GM12865 (cell line): Measurements from ENCODE around the gene ZSWIM2.
"Not testable (repeated sequence)": the region's sequence is repeated elsewhere in the genome, so short reads cannot be mapped to it uniquely, and the experiment has no call there.

Source experiments
- DNase-seq: peaks from one replicate; pipeline ENCODE4 v3.0.0; 2010; ENCODE audit warnings: low read depth
- H3K4me3 ChIP-seq: 2 replicates; pipeline ENCODE4 v1.5.1; 2011; ENCODE audit warnings: mild to moderate bottlenecking, low read depth, low read length, control low read depth
- TF ChIP-seq, protein P1 (sequence below): IDR thresholded peaks from 2 replicates; pipeline ENCODE4 v1.5.1; 2011; ENCODE audit warnings: low read length, control low read depth, low read depth, inconsistent platforms; ENCODE audit not compliant: insufficient read depth; ENCODE audit errors: missing control alignments

Gene ZSWIM2

DNA sequence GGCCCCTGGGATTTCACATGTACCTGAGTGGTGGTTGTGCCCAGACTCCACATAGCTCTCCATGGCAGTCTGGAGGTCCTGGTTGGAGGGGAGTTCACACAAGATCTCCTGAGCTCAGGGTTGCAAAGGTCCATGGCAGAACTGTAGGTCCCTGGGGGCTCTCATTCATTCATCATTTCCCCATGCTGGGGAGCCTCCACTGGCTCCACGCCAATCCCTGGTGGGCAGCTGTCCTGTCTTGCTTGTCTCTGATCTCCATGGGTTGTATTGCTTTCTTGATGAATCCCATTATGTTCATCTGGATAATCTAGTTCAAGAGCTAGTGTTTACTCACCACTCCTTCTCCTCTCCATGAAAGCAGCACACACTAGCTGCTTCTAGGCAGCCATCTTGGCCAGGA is 42.4 kb downstream of the ZSWIM2 start:
- H3K4me3 ChIP-seq: no peak overlapping the region
- TF ChIP-seq, protein P1, sequence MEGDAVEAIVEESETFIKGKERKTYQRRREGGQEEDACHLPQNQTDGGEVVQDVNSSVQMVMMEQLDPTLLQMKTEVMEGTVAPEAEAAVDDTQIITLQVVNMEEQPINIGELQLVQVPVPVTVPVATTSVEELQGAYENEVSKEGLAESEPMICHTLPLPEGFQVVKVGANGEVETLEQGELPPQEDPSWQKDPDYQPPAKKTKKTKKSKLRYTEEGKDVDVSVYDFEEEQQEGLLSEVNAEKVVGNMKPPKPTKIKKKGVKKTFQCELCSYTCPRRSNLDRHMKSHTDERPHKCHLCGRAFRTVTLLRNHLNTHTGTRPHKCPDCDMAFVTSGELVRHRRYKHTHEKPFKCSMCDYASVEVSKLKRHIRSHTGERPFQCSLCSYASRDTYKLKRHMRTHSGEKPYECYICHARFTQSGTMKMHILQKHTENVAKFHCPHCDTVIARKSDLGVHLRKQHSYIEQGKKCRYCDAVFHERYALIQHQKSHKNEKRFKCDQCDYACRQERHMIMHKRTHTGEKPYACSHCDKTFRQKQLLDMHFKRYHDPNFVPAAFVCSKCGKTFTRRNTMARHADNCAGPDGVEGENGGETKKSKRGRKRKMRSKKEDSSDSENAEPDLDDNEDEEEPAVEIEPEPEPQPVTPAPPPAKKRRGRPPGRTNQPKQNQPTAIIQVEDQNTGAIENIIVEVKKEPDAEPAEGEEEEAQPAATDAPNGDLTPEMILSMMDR: no peak
- DNase-seq: no peak

DNA sequence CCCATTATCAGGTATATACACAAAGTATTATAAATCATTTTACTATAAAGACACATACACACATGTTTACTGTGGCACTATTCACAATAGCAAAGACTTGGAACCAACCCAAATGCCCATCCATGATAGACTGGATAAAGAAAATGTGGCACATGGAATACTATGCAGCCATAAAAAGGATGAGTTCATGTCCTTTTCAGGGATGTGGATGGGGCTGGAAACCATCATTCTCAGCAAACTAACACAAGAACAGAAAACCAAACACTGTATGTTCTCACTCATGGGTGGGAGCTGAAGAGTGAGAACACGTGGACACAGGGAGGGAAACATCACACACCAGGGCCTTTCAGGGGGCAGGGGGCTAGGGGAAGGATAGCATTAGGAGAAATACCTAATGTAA is 50.4 kb downstream of the ZSWIM2 start:
- not testable (repeated sequence) for H3K4me3 ChIP-seq

DNA sequence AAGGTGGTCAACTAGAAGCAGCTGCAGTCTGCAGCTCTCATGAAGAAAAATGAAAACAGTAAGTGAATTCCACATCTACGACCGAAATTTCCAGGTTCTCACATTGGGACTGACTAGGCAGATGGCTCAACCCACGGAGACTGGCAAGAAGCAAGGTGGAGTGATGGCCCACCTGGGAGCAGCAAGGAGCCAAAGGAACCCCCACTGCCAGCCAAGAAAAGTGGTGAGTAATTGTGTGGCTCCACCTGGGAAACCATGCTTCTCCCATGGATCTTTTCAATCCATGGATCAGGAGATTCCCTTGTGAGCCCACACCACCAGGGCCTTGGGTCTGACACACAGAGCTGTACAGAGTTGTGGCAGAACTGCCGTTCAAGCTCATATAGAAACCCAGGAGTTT is 64.0 kb downstream of the ZSWIM2 start:
- TF ChIP-seq, protein P1: no peak
- H3K4me3 ChIP-seq: no peak overlapping the region
- DNase-seq: no peak

More for the DNA sequence above, 50.4 kb downstream of the ZSWIM2 start:
- not testable (repeated sequence) for DNase-seq

DNA sequence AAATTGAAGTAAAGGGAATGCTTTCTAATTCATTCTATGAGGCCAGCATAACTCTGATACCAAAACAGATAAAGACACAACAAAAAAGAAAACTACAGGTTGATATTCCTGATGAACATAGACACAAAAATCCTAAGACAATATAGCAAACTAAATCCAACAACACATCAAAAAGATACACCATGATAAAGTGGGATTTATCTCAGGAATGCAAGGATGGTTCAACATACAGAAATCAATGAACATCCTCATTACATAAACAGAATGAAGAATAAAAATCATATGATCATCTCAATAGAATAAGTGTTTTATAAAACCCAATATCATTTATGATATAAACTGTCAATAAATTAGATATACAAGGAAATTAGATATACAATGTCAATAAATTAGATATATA is 65.7 kb downstream of the ZSWIM2 start:
- H3K4me3 ChIP-seq: no peak overlapping the region
- DNase-seq: no peak
- TF ChIP-seq, protein P1: no peak

DNA sequence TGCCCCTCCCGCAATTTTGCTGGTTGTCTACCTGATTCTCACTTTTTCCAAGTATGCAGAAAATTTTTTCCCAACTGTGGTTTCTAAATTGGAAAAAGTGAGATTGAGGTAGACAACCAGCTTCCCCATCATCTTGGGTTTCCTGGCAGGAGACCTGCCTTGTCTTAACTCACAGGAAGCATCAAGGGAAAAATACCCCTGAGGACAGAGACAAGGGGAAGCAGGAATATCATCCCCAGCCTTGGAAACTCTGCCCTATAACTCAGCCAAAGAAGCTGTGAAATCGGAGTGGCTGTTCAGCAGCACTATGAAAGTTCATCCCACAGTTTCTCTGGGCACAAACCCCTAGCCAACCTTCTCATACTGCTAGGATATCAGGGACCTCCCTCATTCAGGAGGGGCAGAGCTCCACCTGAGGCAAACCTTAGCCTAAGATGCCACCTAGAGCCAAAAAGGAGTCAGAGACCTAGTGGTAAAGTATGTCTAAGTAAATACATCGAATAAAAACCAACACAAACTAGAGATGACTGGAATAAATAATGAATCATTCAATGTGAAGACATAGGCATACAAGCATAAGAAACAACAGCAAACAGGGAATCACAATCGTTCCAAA is 68.2 kb downstream of the ZSWIM2 start:
- TF ChIP-seq, protein P1: peak; percentile 22
- peak; percentile 43 for DNase-seq
- H3K4me3 ChIP-seq: no peak overlapping the region
